Left lung (tissue), 10 donors: ENCODE results near the gene ACSBG1. TPM values are rescaled to one million over a fixed set of nuclear protein-coding genes. Genes with fewer than 3 reads are reported as not detected.

Experiments
- ATAC-seq: fragments of 200-7000 bp; cut with Tn5 transposase; one replicate; pipeline ENCODE4 v1.9.1; 2020; ENCODE audit warnings: moderate library complexity
- DNase-seq, 4 donors: peaks; one replicate each; pipeline ENCODE4 v3.0.0-alpha.2; 2013 to 2020
- H3K27ac ChIP-seq, 2 donors: fragments of 200-600 bp; sonication (generic) in 1 of 2; one replicate each; pipeline versions ENCODE4 v1.5.0 to v1.8.0; 2020 to 2021
- H3K27me3 ChIP-seq, 2 donors: fragments of 200-600 bp; sonication (generic) in 1 of 2; one replicate each; pipeline versions ENCODE4 v1.5.0 to v1.8.0; 2020 to 2021
- H3K36me3 ChIP-seq, 2 donors: fragments of 200-600 bp; sonication (generic) in 1 of 2; one replicate each; pipeline versions ENCODE4 v1.5.0 to v1.8.0; 2020 to 2021
- H3K4me1 ChIP-seq, 2 donors: fragments of 200-600 bp; one replicate each; pipeline ENCODE4 v1.8.0; 2021
- H3K4me3 ChIP-seq, 2 donors: fragments of 200-600 bp; sonication (generic) in 1 of 2; one replicate each; pipeline versions ENCODE4 v1.5.0 to v1.8.0; 2020 to 2021; ENCODE audit warnings: mild to moderate bottlenecking in 1 of 2
- H3K9me3 ChIP-seq, 2 donors: fragments of 200-600 bp; sonication (generic) in 1 of 2; one replicate each; pipeline versions ENCODE4 v1.5.0 to v1.8.0; 2020 to 2021
- intact Hi-C, 2 donors: fragments of 100-400 bp; cut with DNase I; formaldehyde crosslinking; loops; one replicate each; pipeline versions ENCODE4 v1.11.2 to v1.14.2; 2022
- polyA plus RNA-seq, 6 donors: library from polyadenylated mRNA; unstranded; fragments of 120-200 nt; gene quantifications; one replicate each; pipeline ENCODE4 v1.2.1, GENCODE V29; 2013; ENCODE audit not compliant: insufficient read length in 6 of 6
- total RNA-seq, 2 donors: library from RNA; stranded (reverse); fragmentation: NEBNext Ultra II Directional; extraction: Animal tissue kit (Norgen Biotek cat#: 25700); gene quantifications; one replicate each; pipeline ENCODE4 v1.2.1, GENCODE V29; 2021
- TF ChIP-seq, protein P1 (sequence below), 2 donors: fragments of 200-600 bp; sonication (generic) in 1 of 2; IDR thresholded peaks; one replicate each; pipeline versions ENCODE4 v1.5.0 to v1.8.0; 2021; ENCODE audit warnings: antibody characterized with exemption in 2 of 2
- donor health status: DM: no; HTN: yes; CAD: no.
- donor health status: DM: no; HTN: no; CAD: no.

Gene ACSBG1
- total and polyA plus RNA-seq, 8 donors: 0.42 to 1.9 (median 0.79) TPM; not detected in 1

GRCh38 chr15:78182821-78183220 is 51.5 kb downstream of the ACSBG1 start:
- H3K4me1 ChIP-seq: no peaks in the 10 kb centered on the region
- no peak overlapping the region for H3K4me3 ChIP-seq
- peaks cover 0 to 3% of the 10 kb centered on the region in 2 donors for H3K9me3 ChIP-seq
- H3K27ac ChIP-seq: no peak overlapping the region
- DNase-seq (no peak), ATAC-seq (no peak)
- TF ChIP-seq, protein P1, sequence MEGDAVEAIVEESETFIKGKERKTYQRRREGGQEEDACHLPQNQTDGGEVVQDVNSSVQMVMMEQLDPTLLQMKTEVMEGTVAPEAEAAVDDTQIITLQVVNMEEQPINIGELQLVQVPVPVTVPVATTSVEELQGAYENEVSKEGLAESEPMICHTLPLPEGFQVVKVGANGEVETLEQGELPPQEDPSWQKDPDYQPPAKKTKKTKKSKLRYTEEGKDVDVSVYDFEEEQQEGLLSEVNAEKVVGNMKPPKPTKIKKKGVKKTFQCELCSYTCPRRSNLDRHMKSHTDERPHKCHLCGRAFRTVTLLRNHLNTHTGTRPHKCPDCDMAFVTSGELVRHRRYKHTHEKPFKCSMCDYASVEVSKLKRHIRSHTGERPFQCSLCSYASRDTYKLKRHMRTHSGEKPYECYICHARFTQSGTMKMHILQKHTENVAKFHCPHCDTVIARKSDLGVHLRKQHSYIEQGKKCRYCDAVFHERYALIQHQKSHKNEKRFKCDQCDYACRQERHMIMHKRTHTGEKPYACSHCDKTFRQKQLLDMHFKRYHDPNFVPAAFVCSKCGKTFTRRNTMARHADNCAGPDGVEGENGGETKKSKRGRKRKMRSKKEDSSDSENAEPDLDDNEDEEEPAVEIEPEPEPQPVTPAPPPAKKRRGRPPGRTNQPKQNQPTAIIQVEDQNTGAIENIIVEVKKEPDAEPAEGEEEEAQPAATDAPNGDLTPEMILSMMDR (IDR thresholded peaks at IDR 0.05): no peak
- H3K36me3 ChIP-seq: no peaks in the 10 kb centered on the region
- intact Hi-C loops: no loop called here
- no peaks in the 10 kb centered on the region for H3K27me3 ChIP-seq

GRCh38 chr15:78182336-78182700 is 52.0 kb downstream of the ACSBG1 start:
- no peaks in the 10 kb centered on the region for H3K36me3 ChIP-seq
- H3K9me3 ChIP-seq: peaks cover 0 to 3% of the 10 kb centered on the region in 2 donors
- intact Hi-C loops: no loop called here
- H3K27me3 ChIP-seq: peaks cover 0 to 1% of the 10 kb centered on the region in 2 donors
- H3K27ac ChIP-seq: no peak overlapping the region
- DNase-seq (no peak), ATAC-seq (no peak)
- TF ChIP-seq, protein P1 (IDR thresholded peaks at IDR 0.05): no peak
- H3K4me3 ChIP-seq: no peak overlapping the region
- H3K4me1 ChIP-seq: no peaks in the 10 kb centered on the region

DNA sequence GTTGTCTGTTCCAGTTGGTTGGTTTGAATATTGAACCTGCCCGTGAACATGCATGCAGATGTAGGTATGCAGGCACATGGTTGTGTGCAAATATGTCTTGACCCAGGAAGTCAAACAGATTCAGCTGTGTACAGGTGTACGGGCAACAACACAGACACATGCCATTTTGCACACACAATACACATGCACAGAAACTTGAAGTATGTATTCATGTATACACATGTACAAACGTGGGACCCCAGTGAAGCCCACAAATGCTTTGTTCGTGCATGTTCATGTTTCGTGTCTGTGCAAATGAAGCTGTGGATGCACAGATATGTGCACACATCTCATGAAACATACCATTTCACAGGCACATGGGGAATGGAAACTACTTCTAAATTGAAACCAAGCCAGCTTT is 54.5 kb downstream of the ACSBG1 start:
- Histone ChIP-seq H3K27ac (no peak overlapping the region), H3K4me3 (no peak overlapping the region), H3K27me3 (peaks cover 0 to 4% of the 10 kb centered on the region in 2 donors), H3K36me3 (no peaks in the 10 kb centered on the region), H3K9me3 (no peaks in the 10 kb centered on the region), H3K4me1 (no peaks in the 10 kb centered on the region)
- intact Hi-C loops: no loop called here
- TF ChIP-seq, protein P1 (IDR thresholded peaks at IDR 0.05): no peak
- ATAC-seq (no peak), DNase-seq (no peak)

- H3K9me3 ChIP-seq: no peaks in the 10 kb centered on the region
- intact Hi-C loops: no loop called here
These were observed 55.0 kb downstream of the ACSBG1 start for GRCh38 chr15:78179286-78179840.

GRCh38 chr15:78178064-78178463 is 56.3 kb downstream of the ACSBG1 start:
- no peak overlapping the region for H3K4me3 ChIP-seq
- intact Hi-C loops: no loop called here
- DNase-seq: no peak

More at GRCh38 chr15:78179286-78179840, 55.0 kb downstream of the ACSBG1 start:
- Histone ChIP-seq H3K4me1 (no peaks in the 10 kb centered on the region), H3K27me3 (peaks cover 0 to 4% of the 10 kb centered on the region in 2 donors), H3K36me3 (no peaks in the 10 kb centered on the region), H3K4me3 (no peak overlapping the region), H3K27ac (no peak overlapping the region)
- TF ChIP-seq, protein P1 (IDR thresholded peaks at IDR 0.05): no peak
- DNase-seq: no peak
- no peak for ATAC-seq

More at GRCh38 chr15:78178064-78178463, 56.3 kb downstream of the ACSBG1 start:
- no peak overlapping the region for H3K27ac ChIP-seq
- TF ChIP-seq, protein P1 (IDR thresholded peaks at IDR 0.05): no peak
- H3K36me3 ChIP-seq: no peaks in the 10 kb centered on the region
- no peaks in the 10 kb centered on the region for H3K4me1 ChIP-seq
- H3K27me3 ChIP-seq: peaks cover 0 to 4% of the 10 kb centered on the region in 2 donors
- no peak for ATAC-seq
- H3K9me3 ChIP-seq: no peaks in the 10 kb centered on the region
